Measurements from ENCODE around the gene NPPB.

Gene NPPB

GRCh38 chr1:11831945-11832725 lies 26.6 kb downstream of the NPPB start:
- H3K4me3 ChIP-seq (replicated peaks; ENCODE audit: low read depth, low read length) = no peak overlapping the region
- no peak for TF ChIP-seq CTCF (IDR thresholded peaks at IDR 0.05; ENCODE audit: low read depth, low read length, missing control alignments)
- no peak for DNase-seq (ENCODE audit: extremely low read depth, low read depth)

GRCh38 chr1:11828511-11828910 lies 30.2 kb downstream of the NPPB start:
- DNase-seq (ENCODE audit: extremely low read depth, low read depth) = no peak
- TF ChIP-seq CTCF (IDR thresholded peaks at IDR 0.05; ENCODE audit: low read depth, low read length, missing control alignments) = no peak
- H3K4me3 ChIP-seq (replicated peaks; ENCODE audit: low read depth, low read length) = no peak overlapping the region

- no peak for DNase-seq (ENCODE audit: extremely low read depth, low read depth)
- no peak overlapping the region for H3K4me3 ChIP-seq (replicated peaks; ENCODE audit: low read depth, low read length)
- no peak for TF ChIP-seq CTCF (IDR thresholded peaks at IDR 0.05; ENCODE audit: low read depth, low read length, missing control alignments)
These were observed 31.8 kb downstream of the NPPB start for GRCh38 chr1:11826946-11827345.

GRCh38 chr1:11825131-11825530 lies 33.6 kb downstream of the NPPB start:
- H3K4me3 ChIP-seq (replicated peaks; ENCODE audit: low read depth, low read length) = no peak overlapping the region
- TF ChIP-seq CTCF (IDR thresholded peaks at IDR 0.05; ENCODE audit: low read depth, low read length, missing control alignments) = no peak
- no peak for DNase-seq (ENCODE audit: extremely low read depth, low read depth)

GRCh38 chr1:11823366-11824137 lies 35.2 kb downstream of the NPPB start:
- no peak for DNase-seq (ENCODE audit: extremely low read depth, low read depth)
- no peak for TF ChIP-seq CTCF (IDR thresholded peaks at IDR 0.05; ENCODE audit: low read depth, low read length, missing control alignments)
- no peak overlapping the region for H3K4me3 ChIP-seq (replicated peaks; ENCODE audit: low read depth, low read length)

- no peak overlapping the region for H3K4me3 ChIP-seq (replicated peaks; ENCODE audit: low read depth, low read length)
- no peak for DNase-seq (ENCODE audit: extremely low read depth, low read depth)
- no peak for TF ChIP-seq CTCF (IDR thresholded peaks at IDR 0.05; ENCODE audit: low read depth, low read length, missing control alignments)
These were observed 36.7 kb downstream of the NPPB start for GRCh38 chr1:11822091-11822490.
